GM12878 (cell line): ENCODE results near the gene CENPP. TPM values are rescaled to one million over a fixed set of nuclear protein-coding genes. Genes with fewer than 3 reads are reported as not detected.

Experiments
- ATAC-seq: fragments of 200-7000 bp; cut with Tn5 transposase; 3 replicates; pipeline ENCODE4 v1.9.1; 2020; ENCODE audit warnings: mild to moderate bottlenecking, moderate library complexity
- BruUV-seq: library from RNA; stranded (reverse); fragments of 400-500 nt; replicated peaks from 2 replicates; lab custom pipeline; 2021; lab: Mats Ljungman, UMichigan
- CTCF ChIA-PET: fragments of 300-600 bp; sonication (Branson Sonifier 250); formaldehyde crosslinking; extraction: SDS; loops from one replicate; lab custom pipeline; 2021; ENCODE audit warnings: inconsistent platforms; lab: Yijun Ruan, JAX
- POLR2A ChIA-PET: fragments of 350-600 bp; formaldehyde crosslinking; extraction: SDS; loops from one replicate; lab custom pipeline; 2021; ENCODE audit warnings: inconsistent platforms; lab: Charles Lee
- RAD21 ChIA-PET: fragments of 300-600 bp; sonication (Branson Sonifier 250); formaldehyde crosslinking; loops from one replicate; lab custom pipeline; 2023; ENCODE audit warnings: antibody characterized with exemption; ENCODE audit not compliant: unreplicated experiment; lab: Charles Lee
- SMC1A ChIA-PET: fragments of 300-600 bp; sonication (Branson Sonifier 250); formaldehyde crosslinking; loops from one replicate; lab custom pipeline; 2023; ENCODE audit not compliant: unreplicated experiment, uncharacterized antibody; lab: Charles Lee
- DNase-seq: peaks from one replicate; pipeline ENCODE4 v3.0.0-alpha.2; 2011; ENCODE audit warnings: low read depth, low spot score
- FAIRE-seq: peaks from 3 replicates; lab custom pipeline; 2011; peaks lifted over from hg19 to GRCh38; lab: Jason Lieb, UNC
- H2AFZ ChIP-seq: 2 replicates; pipeline ENCODE4 v1.6.0; 2011; ENCODE audit warnings: low read depth, low read length, control low read depth; ENCODE audit not compliant: control insufficient read depth
- H3K27ac ChIP-seq: 2 replicates; pipeline ENCODE4 v1.5.1; 2011; ENCODE audit warnings: control low read depth; ENCODE audit not compliant: control insufficient read depth, insufficient read depth
- H3K27me3 ChIP-seq, 2 experiments: replicated peaks in 1 of 2; 2 replicates each; pipeline versions ENCODE4 v1.6.0 to v1.6.1; 2011; ENCODE audit warnings: low read length in 1 of 2; ENCODE audit not compliant: control insufficient read depth in 2 of 2, insufficient read depth in 2 of 2
- H3K36me3 ChIP-seq, 2 experiments: 2 replicates each; pipeline ENCODE4 v1.5.1; 2011; ENCODE audit warnings: low read length in 1 of 2; ENCODE audit not compliant: control insufficient read depth in 2 of 2, insufficient read depth in 2 of 2
- H3K4me1 ChIP-seq: 2 replicates; pipeline ENCODE4 v1.6.1; 2011; ENCODE audit warnings: mild to moderate bottlenecking, low read length, moderate library complexity, mixed read lengths; ENCODE audit not compliant: control insufficient read depth, insufficient read depth
- H3K4me2 ChIP-seq: 2 replicates; pipeline ENCODE4 v1.6.0; 2011; ENCODE audit warnings: control low read depth; ENCODE audit not compliant: control insufficient read depth, insufficient read depth
- H3K4me3 ChIP-seq: fragments of 200-600 bp; sonication (generic); 2 replicates; pipeline ENCODE4 v1.5.1; 2016
- H3K79me2 ChIP-seq: 2 replicates; pipeline ENCODE4 v1.6.0; 2011; ENCODE audit warnings: low read length; ENCODE audit not compliant: control insufficient read depth, insufficient read depth
- H3K9ac ChIP-seq: 2 replicates; pipeline ENCODE4 v1.8.0; 2011; ENCODE audit warnings: low read length, control low read depth, mixed read lengths; ENCODE audit not compliant: control insufficient read depth, insufficient read depth
- H3K9me3 ChIP-seq: replicated peaks from 3 replicates; pipeline ENCODE4 v1.5.1; 2011; ENCODE audit warnings: mild to moderate bottlenecking, low read length; ENCODE audit not compliant: control insufficient read depth, insufficient read depth
- H4K20me1 ChIP-seq: 2 replicates; pipeline ENCODE4 v1.6.0; 2011; ENCODE audit not compliant: control insufficient read depth, insufficient read depth
- LARP7 ChIP-seq: fragments of 450-650 bp; IDR thresholded peaks from 2 replicates; pipeline ENCODE4 v1.6.1; 2017; ENCODE audit warnings: mild to moderate bottlenecking
- MTA2 ChIP-seq: fragments of 450-650 bp; IDR thresholded peaks from 2 replicates; pipeline ENCODE4 v1.6.1; 2016; ENCODE audit warnings: low read depth, mild to moderate bottlenecking, moderate library complexity
- NR2F1 ChIP-seq: fragments of 450-650 bp; conservative IDR thresholded peaks from 2 replicates; pipeline ENCODE4 v1.6.1; 2017; ENCODE audit warnings: mild to moderate bottlenecking
- PML ChIP-seq: IDR thresholded peaks from 2 replicates; pipeline ENCODE4 v1.6.1; 2012; ENCODE audit warnings: low read length, inconsistent platforms
- POLR2AphosphoS2 ChIP-seq: IDR thresholded peaks from 2 replicates; pipeline ENCODE4 v1.6.1; 2011; ENCODE audit warnings: low read depth, mild to moderate bottlenecking, low read length, improper control_type of control experiment, moderate library complexity
- RBBP5 ChIP-seq: fragments of 200-600 bp; sonication (generic); conservative IDR thresholded peaks from 2 replicates; pipeline ENCODE4 v1.6.1; 2016
- TAF1 ChIP-seq: IDR thresholded peaks from 2 replicates; pipeline ENCODE4 v1.6.1; 2011; ENCODE audit warnings: mild to moderate bottlenecking, low read depth, low read length, borderline replicate concordance
- ZNF217 ChIP-seq: fragments of 450-650 bp; IDR thresholded peaks from 2 replicates; pipeline ENCODE4 v1.6.1; 2017; ENCODE audit warnings: antibody characterized with exemption, mild to moderate bottlenecking
- ZNF24 ChIP-seq: fragments of 450-650 bp; IDR thresholded peaks from 2 replicates; pipeline ENCODE4 v1.6.1; 2017; ENCODE audit warnings: antibody characterized with exemption, mild to moderate bottlenecking
- ZNF274 ChIP-seq: IDR thresholded peaks from one replicate; pipeline ENCODE4 v1.8.0; 2011; ENCODE audit not compliant: insufficient read length, insufficient read depth
- in situ Hi-C: fragments of 300-500 bp; cut with MboI; formaldehyde crosslinking; loops from 9 replicates; pipeline ENCODE4 v1.14.3; 2018; ENCODE audit warnings: mixed read lengths
- intact Hi-C: fragments of 100-400 bp; cut with micrococcal nuclease; formaldehyde crosslinking; loops from one replicate; pipeline ENCODE4 v1.14.2; 2022; ENCODE audit not compliant: unreplicated experiment
- polyA plus RNA-seq, 11 experiments: library from polyadenylated mRNA; depleted of rRNA in 4 of 11; unstranded in 6 of 11; stranded (reverse) in 5 of 11; fragments of >200 nt; fragmentation: Nextera tagmentation in 4 of 11; fragmentation: Illumina TruSeq in 1 of 11; extraction: Ambion mirVana in 4 of 11; extraction: Trizol in 1 of 11; gene quantifications; 1 replicate in 1 of 11; 2 replicates in 10 of 11; pipeline versions ENCODE4 v1.2.1 to v1.2.3, GENCODE V29; 2011 to 2016; ENCODE audit warnings: inconsistent platforms in 2 of 11, missing spikeins in 2 of 11, low read depth in 1 of 11
- total RNA-seq, 4 experiments: library from RNA; depleted of rRNA in 3 of 4; stranded (reverse); fragments of >200 nt in 3 of 4; fragmentation: Illumina TruSeq in 1 of 4; extraction: Trizol in 1 of 4; gene quantifications; 2 replicates each; pipeline versions ENCODE4 v1.2.1 to v1.2.3, GENCODE V29; 2013 to 2021
- TF ChIP-seq, protein P1 (sequence below): IDR thresholded peaks from 2 replicates; pipeline ENCODE4 v1.6.1; 2012; ENCODE audit warnings: low read depth, low read length, improper control_type of control experiment
- TF ChIP-seq, protein P2 (sequence below): fragments of 450-650 bp; IDR thresholded peaks from 2 replicates; pipeline ENCODE4 v1.6.1; 2017; ENCODE audit warnings: borderline replicate concordance
- TF ChIP-seq, protein P3 (sequence below): fragments of 450-650 bp; IDR thresholded peaks from 2 replicates; pipeline ENCODE4 v1.6.1; 2014; ENCODE audit warnings: mild to moderate bottlenecking
- TF ChIP-seq, protein P4 (sequence below): fragments of 450-650 bp; IDR thresholded peaks from 2 replicates; pipeline ENCODE4 v1.6.1; 2017; ENCODE audit warnings: low read depth, mild to moderate bottlenecking, moderate library complexity
- TF ChIP-seq, protein P5 (sequence below): fragments of 450-650 bp; IDR thresholded peaks from 2 replicates; pipeline ENCODE4 v1.6.1; 2017; ENCODE audit warnings: mild to moderate bottlenecking, moderate library complexity
- TF ChIP-seq, protein P6 (sequence below): fragments of 150-350 bp; IDR thresholded peaks from 2 replicates; pipeline ENCODE4 v1.6.1; 2014; ENCODE audit warnings: mild to moderate bottlenecking, low read depth, low read length

CENPP gene
- total and polyA plus RNA-seq, 10 of the 15 experiments (the other 5 are each of a cell fraction or from before 2014, with no cell fraction given) = 9.4 to 31.4 (median 19.8) TPM

DNA sequence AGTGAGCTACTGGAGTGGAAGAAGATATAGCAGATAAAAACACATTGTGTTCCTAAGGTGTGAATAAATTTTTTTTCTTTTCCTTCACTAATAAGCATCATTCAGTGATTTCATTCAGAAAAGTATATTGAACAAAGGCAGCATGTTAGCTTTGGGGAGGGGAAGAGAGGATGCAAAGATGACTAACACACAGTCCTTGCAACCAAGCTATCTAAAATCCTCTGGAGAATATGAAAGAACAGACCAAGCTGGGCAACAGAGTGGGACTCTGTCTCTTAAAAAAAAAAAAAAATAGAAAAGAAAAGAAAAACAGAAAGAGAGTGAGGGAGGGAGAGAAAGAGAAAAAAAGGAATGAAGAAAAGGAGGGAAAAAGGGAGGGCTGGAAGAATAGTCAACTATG is 120.8 kb downstream of the CENPP start:
- H2AFZ ChIP-seq = no peak overlapping the region
- intact Hi-C loops = loop anchor here (10.0 kb wide), 1 partner anchor 122 kb away; the partner anchor contains the start of genes CENPP and NOL8
- SMC1A ChIA-PET = no interaction called here
- TF ChIP-seq, protein P1, sequence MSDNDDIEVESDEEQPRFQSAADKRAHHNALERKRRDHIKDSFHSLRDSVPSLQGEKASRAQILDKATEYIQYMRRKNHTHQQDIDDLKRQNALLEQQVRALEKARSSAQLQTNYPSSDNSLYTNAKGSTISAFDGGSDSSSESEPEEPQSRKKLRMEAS = no peak
- TF ChIP-seq, protein P2, sequence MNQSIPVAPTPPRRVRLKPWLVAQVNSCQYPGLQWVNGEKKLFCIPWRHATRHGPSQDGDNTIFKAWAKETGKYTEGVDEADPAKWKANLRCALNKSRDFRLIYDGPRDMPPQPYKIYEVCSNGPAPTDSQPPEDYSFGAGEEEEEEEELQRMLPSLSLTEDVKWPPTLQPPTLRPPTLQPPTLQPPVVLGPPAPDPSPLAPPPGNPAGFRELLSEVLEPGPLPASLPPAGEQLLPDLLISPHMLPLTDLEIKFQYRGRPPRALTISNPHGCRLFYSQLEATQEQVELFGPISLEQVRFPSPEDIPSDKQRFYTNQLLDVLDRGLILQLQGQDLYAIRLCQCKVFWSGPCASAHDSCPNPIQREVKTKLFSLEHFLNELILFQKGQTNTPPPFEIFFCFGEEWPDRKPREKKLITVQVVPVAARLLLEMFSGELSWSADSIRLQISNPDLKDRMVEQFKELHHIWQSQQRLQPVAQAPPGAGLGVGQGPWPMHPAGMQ = no peak
- no peak for TF ChIP-seq RBBP5
- TF ChIP-seq POLR2AphosphoS2 = no peak
- no peak for TF ChIP-seq LARP7
- TF ChIP-seq ZNF24 = no peak
- TF ChIP-seq, protein P3, sequence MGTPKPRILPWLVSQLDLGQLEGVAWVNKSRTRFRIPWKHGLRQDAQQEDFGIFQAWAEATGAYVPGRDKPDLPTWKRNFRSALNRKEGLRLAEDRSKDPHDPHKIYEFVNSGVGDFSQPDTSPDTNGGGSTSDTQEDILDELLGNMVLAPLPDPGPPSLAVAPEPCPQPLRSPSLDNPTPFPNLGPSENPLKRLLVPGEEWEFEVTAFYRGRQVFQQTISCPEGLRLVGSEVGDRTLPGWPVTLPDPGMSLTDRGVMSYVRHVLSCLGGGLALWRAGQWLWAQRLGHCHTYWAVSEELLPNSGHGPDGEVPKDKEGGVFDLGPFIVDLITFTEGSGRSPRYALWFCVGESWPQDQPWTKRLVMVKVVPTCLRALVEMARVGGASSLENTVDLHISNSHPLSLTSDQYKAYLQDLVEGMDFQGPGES = no peak
- no peak for TF ChIP-seq MTA2
- TF ChIP-seq NR2F1 = no peak
- TF ChIP-seq, protein P4, sequence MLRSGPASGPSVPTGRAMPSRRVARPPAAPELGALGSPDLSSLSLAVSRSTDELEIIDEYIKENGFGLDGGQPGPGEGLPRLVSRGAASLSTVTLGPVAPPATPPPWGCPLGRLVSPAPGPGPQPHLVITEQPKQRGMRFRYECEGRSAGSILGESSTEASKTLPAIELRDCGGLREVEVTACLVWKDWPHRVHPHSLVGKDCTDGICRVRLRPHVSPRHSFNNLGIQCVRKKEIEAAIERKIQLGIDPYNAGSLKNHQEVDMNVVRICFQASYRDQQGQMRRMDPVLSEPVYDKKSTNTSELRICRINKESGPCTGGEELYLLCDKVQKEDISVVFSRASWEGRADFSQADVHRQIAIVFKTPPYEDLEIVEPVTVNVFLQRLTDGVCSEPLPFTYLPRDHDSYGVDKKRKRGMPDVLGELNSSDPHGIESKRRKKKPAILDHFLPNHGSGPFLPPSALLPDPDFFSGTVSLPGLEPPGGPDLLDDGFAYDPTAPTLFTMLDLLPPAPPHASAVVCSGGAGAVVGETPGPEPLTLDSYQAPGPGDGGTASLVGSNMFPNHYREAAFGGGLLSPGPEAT = no peak
- no peak for TF ChIP-seq ZNF274
- TF ChIP-seq, protein P5, sequence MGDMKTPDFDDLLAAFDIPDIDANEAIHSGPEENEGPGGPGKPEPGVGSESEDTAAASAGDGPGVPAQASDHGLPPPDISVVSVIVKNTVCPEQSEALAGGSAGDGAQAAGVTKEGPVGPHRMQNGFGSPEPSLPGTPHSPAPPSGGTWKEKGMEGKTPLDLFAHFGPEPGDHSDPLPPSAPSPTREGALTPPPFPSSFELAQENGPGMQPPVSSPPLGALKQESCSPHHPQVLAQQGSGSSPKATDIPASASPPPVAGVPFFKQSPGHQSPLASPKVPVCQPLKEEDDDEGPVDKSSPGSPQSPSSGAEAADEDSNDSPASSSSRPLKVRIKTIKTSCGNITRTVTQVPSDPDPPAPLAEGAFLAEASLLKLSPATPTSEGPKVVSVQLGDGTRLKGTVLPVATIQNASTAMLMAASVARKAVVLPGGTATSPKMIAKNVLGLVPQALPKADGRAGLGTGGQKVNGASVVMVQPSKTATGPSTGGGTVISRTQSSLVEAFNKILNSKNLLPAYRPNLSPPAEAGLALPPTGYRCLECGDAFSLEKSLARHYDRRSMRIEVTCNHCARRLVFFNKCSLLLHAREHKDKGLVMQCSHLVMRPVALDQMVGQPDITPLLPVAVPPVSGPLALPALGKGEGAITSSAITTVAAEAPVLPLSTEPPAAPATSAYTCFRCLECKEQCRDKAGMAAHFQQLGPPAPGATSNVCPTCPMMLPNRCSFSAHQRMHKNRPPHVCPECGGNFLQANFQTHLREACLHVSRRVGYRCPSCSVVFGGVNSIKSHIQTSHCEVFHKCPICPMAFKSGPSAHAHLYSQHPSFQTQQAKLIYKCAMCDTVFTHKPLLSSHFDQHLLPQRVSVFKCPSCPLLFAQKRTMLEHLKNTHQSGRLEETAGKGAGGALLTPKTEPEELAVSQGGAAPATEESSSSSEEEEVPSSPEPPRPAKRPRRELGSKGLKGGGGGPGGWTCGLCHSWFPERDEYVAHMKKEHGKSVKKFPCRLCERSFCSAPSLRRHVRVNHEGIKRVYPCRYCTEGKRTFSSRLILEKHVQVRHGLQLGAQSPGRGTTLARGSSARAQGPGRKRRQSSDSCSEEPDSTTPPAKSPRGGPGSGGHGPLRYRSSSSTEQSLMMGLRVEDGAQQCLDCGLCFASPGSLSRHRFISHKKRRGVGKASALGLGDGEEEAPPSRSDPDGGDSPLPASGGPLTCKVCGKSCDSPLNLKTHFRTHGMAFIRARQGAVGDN = no peak
- TF ChIP-seq, protein P6, sequence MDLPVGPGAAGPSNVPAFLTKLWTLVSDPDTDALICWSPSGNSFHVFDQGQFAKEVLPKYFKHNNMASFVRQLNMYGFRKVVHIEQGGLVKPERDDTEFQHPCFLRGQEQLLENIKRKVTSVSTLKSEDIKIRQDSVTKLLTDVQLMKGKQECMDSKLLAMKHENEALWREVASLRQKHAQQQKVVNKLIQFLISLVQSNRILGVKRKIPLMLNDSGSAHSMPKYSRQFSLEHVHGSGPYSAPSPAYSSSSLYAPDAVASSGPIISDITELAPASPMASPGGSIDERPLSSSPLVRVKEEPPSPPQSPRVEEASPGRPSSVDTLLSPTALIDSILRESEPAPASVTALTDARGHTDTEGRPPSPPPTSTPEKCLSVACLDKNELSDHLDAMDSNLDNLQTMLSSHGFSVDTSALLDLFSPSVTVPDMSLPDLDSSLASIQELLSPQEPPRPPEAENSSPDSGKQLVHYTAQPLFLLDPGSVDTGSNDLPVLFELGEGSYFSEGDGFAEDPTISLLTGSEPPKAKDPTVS = no peak
- TF ChIP-seq ZNF217 = no peak
- no peak for TF ChIP-seq TAF1
- no peak for TF ChIP-seq PML

More for the DNA sequence above, 120.8 kb downstream of the CENPP start:
- FAIRE-seq (no peak), DNase-seq (no peak), ATAC-seq (no peak)
- Histone ChIP-seq H3K4me1 (no peaks in the 10 kb centered on the region), H3K27ac (no peak overlapping the region), H3K4me2 (no peak overlapping the region), H3K27me3 (no peaks in the 10 kb centered on the region), H3K9me3 (no peaks in the 10 kb centered on the region), H3K9ac (no peak overlapping the region), H3K79me2 (no peaks in the 10 kb centered on the region), H3K36me3 (no peaks in the 10 kb centered on the region), H4K20me1 (no peaks in the 10 kb centered on the region), H3K4me3 (no peak overlapping the region)
- RAD21 ChIA-PET = interaction anchor here (0.7 to 1.5 kb wide), 3 partner anchors 10 to 1675 kb away, joined by 3 to 4 read pairs (median 3); no protein-coding TSS in a partner anchor
- POLR2A ChIA-PET = interaction anchor here (0.6 to 0.7 kb wide), 3 partner anchors 120 to 381 kb away, joined by 3 to 4 read pairs (median 3); no protein-coding TSS in a partner anchor
- in situ Hi-C loops = no loop called here
- no TSS peak for BruUV-seq
- CTCF ChIA-PET = interaction anchor here (0.6 to 2.0 kb wide), 5 partner anchors 25 to 308 kb away, joined by 3 to 5 read pairs (median 4); no protein-coding TSS in a partner anchor
